DMS79 treated with DMSO at 0.1 percent for 48 hours (cell line): Measurements from ENCODE around the gene INTS6.
"Not testable (repeated sequence)": the region's sequence is repeated elsewhere in the genome, so short reads cannot be mapped to it uniquely, and the experiment has no call there.

Source experiments
- DNase-seq: peaks from one replicate; lab custom pipeline; 2025; lab: John Stamatoyannopoulos, UW

INTS6 gene

DNA sequence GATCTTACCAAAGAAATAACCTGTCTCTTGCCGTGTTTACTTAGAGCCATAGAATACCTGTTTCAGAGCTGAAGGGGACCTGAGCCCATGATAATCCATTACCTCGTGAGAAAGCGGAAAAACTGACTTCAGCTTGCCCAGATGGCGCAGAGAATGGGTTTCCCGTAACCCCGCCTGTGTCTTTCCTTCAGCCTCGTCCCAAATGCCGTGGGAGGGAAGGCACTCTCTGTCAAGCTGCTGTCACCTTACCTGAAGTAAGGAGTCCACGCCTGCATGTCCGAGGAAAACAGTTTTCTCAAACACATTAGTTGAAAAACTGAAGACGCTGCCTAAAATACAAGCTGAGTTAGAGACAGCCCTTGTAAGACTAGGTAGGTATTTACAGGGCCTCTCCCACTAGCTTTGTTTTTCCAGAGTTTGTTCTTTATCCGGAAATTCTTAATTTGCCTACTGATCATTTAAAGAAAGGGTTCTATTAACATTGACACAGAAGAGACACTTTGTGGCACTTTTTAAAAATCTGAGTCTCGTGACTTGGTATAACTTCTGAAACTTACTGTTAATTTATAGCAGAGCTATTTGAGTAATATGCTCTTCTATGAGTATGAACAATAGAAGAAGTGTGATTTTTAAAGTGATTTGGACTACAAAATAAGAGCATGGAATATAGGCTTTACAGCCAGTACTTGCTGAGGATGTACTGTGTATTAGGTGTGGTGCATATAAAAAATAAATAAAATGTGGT lies 1.3 kb upstream of the INTS6 start:
- peak; percentile 51 for DNase-seq

DNA sequence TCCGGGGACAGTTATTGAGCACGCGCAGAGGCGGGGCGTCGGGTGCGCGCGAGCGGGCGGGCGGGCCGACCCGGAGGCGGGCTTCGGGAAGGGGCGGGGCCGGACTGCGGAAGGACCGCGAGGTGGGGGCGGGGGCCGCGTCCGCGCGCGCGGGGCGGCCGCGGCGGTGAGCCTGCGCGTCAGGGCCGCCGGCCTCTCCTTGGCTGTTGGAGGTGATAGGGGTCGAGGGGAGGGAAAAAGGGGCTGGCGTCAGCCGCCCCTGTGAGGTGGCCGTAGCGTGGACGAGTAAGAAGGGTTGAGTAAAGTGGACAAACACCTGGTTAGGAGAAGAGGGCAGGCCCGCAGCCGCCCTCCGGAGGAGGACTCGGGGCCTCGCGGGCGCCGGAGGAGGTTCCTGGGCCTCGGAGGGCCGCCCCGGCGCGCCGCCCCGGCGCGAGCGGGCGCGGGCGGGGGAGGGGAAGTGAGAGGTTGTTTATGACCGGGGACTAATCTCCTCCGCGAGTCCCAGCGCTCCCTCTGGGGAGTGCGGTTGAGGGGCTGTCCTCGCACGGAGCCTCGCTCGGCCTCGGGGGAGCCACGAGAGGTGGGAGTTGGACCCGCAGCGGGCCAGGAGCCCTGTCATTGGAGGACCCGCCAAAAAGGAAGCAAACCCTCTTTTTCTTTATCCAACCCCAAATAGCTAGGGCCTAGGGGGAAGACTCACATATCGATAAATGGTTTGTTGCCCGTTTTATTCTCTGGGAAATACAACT lies 547 bp upstream of the INTS6 start:
- peak; percentile 73 for DNase-seq

DNA sequence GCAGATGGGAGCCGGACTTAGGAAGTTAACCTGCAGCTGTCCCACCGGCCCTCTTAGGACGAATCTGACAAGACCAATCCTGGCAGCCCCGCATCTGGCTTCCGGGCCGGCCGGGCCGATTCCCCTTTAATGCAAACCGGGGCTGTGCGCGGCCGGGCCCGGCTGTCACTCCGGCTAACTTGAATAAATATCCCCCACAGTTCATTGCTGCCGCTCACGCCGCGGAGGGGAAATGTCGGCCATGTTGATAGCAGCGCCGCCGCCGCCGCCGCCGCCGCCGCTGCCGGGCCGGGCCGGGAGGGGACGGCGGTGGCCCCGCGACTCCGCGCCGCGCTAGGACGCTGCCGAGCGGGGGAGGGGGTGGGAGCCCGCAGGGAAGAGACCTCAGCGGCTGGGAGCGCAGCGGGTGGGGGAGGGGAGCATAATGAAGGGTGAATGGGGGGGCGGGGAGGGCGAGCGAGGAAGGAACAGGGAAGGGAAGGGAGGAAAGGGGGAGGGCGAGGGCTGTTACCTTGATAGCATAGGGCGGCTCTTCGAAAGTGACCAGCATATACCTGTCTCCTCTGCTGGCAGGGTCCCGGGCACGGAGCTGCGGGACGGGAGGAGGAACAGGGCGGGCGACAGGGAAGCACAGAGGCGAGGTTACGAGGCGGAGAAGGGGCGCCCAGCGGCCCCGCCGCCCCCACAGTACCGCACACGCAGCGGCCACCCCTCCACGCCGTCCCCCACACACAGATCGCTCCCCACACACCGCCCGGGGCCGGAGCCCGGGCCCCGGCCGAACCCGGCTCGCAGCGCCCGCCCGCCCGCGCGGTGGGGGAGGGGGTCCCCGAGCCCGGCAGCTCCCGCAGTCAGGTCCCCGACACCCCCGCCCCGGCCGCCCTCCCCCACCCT lies 1.1 kb downstream of the INTS6 start:
- DNase-seq, result peak; percentile 37

DNA sequence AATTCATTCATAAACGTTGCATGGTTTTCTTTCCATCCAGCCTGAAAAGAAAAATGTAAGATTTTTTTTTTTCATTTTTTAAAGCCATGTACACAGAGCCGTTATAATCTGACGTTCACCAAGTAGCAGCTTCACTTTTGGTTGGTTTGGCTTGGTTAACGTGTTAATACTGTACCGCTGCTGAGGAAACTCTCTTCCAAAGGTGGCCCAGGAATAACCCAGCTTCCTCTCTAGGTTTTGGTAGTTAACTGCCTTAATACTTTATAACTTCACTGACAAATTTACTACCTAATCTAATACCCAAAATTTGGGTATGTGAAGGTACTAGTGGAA lies 1.7 kb downstream of the INTS6 start:
- DNase-seq, result no peak

DNA sequence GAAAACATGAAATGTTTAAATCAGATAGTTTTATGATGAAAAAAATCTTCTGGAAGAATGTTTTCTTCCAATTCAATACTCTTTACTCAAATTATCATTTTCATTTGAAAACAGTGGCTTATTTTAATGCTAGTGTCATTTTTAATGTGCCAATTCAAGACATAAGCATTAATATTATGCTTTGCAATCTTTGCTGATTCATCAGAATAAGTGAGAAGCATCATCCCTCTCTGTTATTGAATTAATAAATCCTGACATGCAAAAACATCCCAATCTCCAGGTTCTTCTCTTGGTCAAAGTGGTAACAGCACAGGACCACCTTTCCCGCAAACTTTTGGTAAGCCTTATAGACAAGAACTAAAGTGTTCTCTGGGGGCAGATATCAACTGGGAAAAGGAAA lies 3.8 kb downstream of the INTS6 start:
- DNase-seq, result no peak

DNA sequence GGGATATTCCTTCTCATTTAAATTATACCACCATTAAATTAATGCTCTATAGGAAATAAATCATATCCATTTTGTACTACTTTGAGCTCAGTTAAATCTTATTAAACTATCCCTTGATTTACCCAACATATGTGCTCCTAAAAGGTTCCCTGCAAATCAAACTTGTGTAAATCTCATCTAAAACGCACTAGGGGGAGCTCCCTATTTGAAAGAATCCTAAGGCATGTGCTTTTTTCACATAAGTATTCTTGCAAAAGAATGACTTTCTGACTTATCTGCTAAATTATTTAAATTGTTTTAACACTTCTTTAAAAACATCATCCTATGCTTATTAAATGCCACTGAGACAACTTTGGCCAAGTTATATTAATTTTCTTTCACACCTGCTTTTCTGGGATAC lies 7.9 kb downstream of the INTS6 start:
- DNase-seq, result no peak

DNA sequence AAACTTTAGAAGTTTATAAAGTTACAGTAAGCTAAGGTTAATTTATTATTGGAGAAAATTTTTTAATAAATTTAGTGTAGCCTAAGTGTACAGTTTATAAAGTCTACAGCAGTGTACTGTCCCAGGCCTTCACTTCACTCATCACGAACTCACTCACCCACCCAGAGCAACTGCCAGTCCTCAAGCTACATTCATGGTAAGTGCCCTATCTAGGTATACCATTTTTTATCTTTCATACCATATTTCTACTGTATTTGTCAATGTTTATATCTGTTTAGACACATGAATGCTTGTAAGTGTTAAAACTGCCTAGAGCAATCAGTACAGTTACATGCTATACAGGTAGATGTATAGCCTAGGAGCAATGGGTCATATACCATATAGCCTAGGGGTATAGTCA lies 12.5 kb downstream of the INTS6 start:
- DNase-seq, result no peak

DNA sequence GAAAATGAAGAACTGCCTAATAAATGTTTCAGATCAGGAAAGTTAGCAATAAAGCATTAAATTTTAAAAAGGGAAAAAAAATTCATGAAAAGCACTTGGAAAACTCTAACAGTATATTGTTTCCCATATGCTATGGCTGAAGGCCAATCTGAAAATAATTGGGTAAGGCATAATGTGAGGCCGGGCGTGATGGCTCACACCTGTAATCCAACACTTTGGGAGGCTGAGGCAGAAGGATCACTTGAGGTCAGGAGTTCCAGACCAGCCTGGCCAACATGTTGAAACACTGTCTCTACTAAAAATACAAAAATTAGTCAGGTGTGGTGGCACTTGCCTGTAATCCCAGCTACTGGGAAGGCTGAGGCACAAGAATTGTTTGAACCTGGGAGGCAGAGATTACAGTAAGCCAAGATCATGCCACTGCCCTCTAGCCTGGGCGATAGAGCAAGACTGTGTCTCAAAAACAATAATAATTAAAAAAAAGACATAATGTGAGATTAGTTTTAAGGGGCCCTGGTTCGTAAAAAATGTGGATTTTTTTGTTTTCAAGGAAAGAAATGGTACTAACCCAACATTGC lies 15.2 kb downstream of the INTS6 start:
- DNase-seq, result no peak

DNA sequence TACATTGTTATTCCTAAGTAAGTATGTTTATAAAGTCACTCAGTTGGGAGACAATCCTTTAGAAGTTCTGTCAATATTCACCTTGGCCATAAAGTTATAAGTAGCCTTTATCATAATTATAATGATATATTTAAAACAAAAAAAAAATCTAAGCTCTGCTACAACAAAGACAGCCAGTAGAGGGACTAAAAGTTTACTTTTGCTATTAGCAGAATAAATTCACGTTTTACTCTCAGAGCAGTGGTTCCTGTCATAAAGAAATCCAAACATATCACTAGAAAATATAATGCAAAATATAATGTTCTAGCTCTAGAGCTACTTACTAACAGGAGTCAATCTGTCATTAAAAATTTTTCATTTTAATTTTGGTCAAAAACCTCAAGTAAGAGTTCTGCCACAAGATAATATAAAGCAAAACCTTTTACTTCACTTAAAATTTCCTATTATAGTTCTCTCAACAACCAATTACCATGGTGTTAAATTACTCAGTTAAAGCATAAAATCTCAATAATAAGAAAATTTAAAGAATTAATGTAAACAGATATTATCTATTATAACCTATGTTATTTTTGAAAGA lies 17.7 kb downstream of the INTS6 start:
- no peak for DNase-seq

DNA sequence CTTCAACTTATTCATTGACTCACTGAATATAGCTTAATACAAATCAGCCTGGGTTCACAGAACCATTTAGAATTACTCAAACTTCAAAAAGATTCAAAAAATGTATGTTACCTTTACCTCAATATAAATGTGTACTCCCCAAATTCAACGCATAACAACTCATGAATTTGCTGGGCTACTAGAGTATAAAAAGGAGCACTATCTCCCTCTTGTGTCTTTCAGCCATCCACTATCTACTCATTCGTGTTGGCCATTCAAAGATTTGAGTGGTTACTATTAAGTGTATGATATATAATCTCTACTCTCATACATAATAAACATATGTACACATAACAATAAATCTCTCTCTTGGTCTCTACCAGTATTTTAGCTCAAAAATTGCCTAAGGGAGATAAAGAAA lies 20.3 kb downstream of the INTS6 start:
- no peak for DNase-seq

DNA sequence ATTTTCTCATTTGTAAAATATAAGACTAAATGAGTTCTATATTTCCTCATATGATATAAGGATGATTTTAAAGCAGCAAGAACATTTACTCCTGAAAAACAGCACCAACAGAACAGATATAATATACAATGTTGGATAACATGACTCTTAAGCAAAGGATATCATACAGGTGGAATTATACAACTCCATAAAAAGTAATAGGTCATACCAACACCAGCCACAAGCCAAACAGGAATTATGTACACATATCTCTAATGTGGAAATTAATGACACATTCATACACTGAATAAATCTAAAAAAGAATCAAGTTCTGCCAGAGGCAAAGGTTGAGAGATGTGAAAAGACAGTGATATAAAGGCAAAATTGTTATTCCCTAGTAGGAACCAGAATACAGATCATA lies 25.9 kb downstream of the INTS6 start:
- DNase-seq, result no peak

DNA sequence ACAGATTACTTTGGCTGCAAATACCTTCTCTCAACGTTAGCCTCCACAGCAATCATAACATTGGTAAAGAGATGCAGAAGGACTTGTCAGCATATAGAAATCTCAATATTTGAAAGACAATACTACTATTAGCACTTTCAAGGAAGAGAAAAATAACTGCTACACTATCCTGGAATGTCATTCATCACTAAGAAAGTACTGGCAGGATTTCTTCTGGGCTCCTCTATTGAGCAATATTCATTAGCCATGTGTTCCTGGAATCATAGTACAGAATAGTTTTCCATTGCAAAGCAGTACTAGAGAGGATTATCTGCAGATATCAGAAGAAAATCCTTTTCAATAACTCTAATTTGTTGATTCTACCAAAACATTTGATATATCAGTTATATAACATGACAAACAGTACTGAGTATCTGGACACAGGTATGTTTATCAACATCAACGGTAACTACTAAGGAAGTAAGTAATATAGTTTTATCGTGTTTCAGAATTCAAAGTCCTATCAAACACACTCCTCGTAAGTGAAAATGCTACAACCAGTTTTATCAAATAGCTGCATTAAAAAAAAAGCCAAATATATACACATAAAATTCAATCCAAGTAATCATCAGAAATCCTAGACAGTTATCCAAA lies 27.3 kb downstream of the INTS6 start:
- no peak for DNase-seq

DNA sequence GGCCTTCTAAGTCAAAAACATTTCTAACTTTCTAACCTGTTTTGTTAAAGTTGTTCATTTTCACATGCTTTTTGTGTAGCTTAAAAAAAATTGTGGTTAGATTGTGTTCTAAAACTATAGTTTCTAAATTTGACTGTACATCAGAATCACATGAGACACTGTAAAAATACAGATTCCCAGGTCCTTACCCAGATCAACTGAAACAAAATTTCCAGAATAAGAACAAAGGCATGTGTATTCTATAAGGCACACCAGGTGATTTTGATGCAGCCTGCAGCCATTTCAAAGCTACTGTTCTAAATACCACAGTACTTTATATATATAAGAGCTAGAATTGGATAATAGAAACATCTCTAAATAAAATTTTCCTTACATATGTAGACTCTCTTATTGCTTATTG lies 29.1 kb downstream of the INTS6 start:
- DNase-seq, result no peak

DNA sequence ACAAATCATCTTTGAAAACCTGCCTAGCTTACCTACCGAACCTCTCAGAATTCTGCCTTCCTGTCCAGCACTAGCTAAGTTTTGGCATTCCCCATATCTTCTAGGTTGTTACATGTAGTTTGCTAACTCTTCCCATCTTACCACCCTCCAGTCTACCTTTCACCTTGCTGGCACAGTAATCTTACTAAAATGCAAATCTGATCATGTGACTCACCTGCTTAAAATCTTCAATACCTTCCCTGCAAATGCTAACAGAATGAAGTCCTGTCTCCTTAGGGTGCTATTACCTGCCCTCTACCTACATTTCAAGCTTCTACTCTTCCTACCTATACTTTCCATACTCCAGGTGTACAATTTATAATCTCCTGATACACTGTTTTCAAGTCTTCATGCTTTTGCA lies 30.4 kb downstream of the INTS6 start:
- DNase-seq, result no peak

DNA sequence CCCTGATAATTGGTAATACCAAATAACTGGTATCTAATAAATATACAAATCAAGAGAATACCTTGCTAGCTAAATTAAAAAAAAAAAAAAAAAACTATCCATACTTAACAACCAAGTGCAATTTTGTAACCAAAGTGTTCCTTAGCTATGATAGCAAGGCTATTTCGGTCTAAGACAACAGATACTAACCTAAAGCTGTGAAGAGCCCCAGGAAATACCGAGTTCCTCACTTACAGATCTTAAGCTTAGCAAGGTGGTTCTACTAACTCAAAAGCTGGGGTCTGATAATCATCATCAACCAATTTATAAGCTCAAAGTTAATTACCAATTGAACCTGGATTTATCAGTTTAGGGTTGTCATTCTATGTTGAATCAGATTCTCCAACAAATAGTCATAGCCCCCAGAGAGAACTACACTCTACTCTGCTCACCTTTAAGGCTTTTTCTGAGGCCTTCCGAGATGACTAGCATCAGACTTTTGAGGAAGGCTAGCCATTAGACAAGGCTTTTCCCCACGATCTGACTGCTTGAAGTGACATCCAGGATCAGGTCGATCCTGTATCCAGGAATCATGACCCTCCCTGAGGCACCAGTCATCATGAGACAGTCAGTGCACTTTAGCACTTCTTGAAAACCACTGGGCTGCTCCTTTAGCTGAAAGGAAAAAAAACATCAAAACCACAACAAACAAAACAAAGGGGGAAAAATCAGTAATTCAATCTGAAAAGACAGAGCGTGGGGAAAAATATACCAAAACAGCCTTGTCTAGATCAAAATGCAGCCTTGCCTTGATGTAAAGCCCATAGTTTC lies 31.9 kb downstream of the INTS6 start:
- DNase-seq, result no peak

DNA sequence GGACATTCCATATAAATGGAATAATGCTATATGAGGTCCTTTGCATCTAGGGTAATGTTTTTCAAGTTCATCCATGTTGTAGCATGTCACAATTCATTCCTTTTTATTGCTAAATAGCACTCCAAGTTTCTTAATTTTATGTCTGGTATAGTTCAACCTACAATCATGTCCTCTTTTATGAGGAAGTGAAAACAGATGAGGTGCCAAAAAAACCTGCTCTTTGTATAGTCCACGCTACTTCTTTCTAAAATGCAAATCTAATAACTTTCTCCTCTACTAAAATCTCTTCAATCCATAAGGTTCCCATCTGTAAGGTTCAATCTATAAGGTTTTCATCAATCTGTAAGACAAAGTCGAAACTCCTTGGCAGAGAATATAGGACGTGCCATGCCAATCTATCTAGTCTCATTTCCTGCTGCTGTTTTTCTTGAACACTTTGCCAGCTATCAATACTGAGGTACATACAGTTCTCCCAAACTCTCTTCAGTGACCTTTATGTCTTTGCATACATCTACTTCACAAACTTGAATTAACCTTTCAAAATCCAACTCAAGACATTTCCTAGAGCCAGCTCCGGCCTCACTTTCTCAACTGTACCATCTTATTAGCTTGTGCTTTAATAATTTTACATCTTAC lies 33.7 kb downstream of the INTS6 start:
- DNase-seq, result no peak

DNA sequence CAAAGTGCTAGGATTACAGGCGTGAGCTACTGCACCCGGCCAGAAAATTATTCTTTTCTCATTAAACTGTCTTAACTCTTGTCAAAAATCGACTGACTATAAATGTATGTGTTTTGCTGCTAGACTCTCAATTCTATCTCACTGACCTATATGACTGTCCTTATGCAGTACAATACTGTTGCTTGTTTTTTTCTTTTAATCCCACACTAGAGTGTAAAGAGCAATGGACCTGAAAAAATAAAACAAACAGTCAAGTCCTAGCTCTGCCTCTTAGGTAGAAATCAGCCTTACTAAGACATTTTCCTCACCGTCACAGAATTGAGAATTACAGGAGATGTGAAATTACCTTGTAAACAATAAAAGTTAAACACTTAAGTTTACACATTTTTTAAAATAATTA lies 35.1 kb downstream of the INTS6 start:
- no peak for DNase-seq

DNA sequence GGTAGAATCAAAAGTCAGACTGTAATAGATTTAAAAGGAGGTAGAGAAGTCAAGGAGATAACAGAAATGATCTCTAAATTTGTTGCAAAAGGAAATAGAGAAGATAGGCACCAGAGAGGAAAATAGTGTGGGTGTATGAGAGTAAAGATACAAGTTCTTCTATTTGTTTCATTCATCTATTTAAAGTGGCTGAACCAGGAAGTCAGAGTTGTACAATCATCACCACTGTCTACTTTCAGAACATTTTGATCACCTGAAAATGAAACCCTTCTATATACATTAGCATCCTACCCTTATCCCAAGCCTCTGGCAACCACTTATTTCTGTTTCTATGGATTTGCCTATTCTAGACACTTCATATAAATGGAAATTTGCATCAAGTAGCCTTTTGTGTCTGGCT lies 36.7 kb downstream of the INTS6 start:
- DNase-seq, result no peak

DNA sequence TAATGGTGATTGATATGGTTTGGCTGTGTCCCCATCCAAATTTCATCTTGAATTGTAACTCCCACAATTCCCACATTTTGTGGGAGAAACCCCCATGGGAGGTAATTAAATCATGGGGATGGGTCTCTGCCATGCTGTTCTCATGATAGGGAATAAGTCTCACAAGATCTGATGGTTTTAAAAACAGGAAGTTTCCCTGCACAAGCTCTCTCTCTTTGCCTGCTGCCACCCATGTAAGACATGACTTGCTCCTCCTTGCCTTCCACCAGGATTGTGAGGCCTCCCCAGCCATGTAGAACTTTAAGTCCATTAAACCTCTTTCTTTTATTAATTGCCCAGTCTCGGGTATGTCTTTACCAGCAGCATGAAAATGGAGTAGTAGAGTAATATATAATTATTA lies 37.5 kb downstream of the INTS6 start:
- DNase-seq, result not testable (repeated sequence)

DNA sequence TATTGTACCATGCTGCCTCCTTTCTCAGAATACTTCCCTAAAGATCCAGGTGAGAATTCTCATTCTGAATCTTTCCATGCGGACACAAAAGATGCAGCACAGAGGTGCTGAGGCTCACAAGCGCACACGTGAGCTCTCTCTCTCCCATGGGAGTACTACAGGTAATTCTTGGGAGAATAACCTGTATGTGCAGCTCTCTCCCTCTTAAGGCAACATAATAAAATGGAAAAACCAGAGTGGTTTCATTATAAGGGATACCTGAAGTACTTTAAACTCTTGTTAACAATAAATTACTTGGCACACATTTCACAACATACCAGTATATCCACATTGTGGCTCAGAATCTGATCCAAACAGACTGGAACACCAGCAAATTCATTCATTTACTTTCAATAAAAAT lies 40.4 kb downstream of the INTS6 start:
- DNase-seq, result no peak
